HG03108 (cell line): ENCODE results near the gene MORN2.
A peak's percentile ranks its signal among the peaks of the same experiment; 100 is the strongest.

Source experiments
- ATAC-seq: cut with Tn5 transposase; IDR thresholded peaks from one replicate; pipeline ENCODE4 v1.9.1; 2021; ENCODE audit warnings: moderate library complexity; ENCODE audit not compliant: unreplicated experiment

MORN2 gene

DNA sequence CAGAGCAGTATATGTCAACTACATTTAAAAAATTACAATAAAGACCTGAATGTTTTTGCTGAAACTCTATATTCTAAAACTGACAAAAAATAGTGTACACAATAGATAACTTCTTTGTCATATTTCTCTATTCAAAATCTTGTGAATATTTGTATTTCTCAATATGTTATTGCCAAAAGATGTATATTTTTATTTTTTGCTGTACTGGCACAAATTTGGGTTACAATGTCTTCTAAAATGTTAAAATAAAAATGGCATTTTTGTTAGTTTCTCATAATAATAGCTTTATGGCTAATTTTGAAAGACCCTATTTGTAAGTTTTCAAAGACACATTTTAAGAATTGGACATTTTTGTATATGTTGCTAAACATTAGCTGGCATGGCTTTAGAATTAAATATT lies 13.3 kb downstream of the MORN2 start:
- no peak for ATAC-seq

DNA sequence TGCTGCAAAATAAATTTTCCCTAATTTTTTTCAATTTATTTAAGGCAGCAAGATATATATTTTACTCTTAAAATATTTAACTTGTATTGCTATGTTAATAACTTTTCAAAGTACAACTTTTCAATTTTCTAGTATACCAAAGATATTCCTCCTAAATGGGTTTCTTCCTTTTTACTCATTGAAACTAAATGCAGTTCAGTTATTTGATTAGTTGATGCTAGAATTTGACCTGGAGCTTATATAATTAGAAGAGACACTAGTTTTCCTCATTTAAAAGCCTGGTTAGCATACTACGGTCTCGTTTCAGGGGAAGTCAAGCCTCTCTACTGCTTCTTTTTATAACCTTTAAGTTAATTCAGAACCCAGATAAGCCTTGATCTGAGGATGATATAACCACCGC lies 13.8 kb downstream of the MORN2 start, which contains the start of gene ARHGEF33:
Gene ARHGEF33 (plus strand): TSS at position 301 of the 400 bp plus-strand sequence. CDS start 29,573 bp downstream, outside the sequence.
- no peak for ATAC-seq

DNA sequence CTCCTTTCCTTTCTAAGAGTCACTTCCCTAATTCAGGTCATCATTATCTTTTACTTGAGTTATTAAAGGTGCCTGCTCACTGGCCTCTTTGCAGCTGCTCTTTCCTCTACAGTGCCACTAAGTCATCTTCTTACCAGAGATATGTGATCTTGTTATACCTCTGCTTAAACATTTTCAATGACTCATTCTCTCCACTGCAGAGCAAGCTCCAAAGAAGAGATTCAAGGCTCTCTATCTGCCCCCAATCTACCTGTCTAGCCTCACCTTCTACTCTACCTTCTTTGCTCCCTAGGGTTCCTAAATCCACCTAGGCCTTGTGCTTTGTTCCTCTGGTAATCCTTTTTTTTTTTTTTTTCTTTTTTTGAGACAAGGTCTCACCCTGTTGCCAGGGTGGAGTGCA lies 17.0 kb downstream of the MORN2 start:
- no peak for ATAC-seq

DNA sequence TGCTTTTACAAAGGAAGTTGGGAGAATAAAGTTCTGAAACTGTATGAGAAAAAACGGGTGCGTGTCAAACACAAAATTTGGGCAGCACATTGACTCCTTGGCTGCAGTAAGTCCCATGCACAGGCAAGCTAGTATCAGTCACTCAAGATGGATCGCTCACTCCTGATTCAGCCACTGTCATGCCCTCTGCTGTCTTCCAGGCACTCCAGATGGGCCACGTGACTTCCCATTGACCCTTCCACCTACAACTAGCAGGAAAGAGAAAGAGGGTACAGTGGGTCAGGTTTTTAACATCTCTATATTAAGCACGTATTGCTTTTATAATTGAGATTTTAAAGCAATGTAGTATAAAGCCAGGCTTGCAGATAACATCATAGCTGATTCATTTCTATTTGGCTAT lies 22.5 kb downstream of the MORN2 start:
- no peak for ATAC-seq

DNA sequence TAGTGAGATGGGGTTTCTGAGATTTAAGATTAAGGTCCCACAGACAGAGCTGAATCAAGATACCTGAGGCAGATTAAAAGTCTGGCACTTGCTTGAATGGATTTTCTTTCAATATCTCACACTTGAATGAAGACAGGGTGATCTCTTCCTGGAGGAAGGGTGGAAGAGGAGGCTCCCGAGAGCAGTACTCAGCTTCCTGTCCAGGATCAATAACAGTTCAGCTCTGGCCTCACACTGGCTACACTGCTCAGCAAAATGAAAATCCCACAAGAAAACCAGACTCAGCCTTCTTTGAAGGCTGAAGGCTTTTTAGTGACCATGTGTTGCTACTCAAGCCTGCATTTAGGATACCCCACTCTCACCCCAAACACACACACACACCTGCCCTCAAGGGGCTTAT lies 24.9 kb downstream of the MORN2 start:
- no peak for ATAC-seq

DNA sequence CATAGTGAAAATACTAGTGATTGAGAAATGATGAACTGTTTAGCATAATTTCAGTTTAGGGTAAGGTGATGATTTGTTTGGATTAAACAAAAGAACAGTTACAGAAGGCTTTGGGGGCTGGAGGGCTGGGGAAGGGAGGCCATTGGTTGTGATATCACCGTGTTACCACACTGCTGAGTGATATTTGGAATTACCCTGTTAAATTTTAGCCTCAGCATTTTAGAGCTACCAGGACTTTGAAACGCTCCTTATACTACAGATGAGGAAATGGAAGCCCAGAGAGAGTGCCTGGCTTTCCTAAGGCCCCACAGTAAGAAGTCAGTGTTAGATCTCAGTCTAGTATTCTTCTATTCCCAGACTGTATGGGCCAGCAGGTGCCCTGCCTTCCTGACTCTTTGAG lies 29.5 kb downstream of the MORN2 start:
- ATAC-seq = no peak

DNA sequence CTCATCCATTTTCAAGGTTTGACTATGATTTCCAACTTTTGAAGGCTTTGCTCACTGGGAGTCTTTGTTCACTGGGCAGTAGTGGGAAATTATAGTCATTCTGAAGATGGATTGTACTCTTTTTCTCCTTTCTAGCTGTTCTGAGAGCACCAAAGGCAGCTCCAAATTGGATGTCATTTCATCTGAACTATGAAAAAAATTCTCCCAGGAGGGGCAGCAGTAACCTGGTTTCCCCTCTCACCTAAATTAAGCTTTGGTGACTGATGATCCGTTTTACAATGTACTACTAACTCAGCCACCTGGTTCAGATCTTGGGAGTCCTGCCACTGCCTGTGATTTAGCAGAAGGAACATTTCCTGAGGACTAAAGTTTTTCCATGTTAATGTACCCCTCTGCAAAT lies 31.5 kb downstream of the MORN2 start:
- ATAC-seq = no peak

DNA sequence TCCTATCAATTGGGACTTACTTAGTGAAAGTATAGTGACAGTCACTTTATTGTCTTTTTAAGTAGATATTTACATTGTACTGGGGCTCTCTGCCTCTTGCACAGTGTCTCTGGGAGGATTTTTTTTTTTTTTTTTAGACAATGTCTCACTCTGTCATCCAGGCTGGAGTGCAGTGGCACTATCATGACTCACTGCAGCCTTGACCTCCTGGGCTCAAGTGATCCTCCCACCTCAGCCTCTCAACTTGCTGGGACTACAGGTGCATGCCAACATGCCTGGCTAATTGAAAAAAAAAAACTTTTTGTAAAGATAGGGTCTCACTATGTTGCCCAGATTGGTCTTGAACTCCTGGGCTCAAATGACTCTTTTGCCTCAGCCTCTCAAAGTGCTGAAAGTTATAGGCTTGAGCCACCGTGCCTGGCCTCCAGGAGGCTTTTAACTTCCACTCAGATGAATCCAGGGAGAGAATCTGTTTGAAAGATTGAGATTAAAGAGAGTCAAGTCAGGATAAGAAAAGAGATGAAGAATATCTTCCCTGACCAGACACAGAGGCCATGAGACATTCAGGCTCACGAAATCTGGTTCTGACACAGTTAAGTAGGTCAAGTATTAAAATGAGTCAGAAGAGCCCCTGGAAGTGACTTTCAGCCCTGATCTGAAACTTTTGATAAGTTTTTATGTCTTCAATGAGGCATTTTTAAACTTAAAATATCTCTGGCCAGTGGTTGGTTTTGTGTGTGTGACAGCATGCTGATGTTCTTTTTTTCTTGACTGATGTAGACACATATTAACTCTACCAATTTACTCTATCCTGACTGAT lies 32.2 kb downstream of the MORN2 start:
- ATAC-seq = peak; percentile 85

DNA sequence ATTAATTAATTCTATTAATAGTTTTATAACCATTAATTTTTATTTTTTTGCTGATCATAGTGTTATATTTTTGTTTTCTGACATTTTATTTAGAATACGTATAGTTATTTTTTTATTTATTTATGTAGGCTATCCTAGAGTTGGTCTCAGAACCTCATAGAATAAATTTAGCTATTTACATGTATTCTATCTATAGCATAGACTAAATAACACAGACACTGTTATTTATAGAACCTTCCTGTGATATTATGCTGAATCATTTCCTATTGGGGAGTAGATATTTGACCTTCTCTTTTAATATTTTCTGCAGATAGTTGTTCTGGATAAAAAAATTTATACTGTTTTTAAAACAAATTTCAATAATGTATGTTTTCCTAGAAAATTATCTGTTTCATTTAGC lies 34.1 kb downstream of the MORN2 start:
- ATAC-seq = no peak

DNA sequence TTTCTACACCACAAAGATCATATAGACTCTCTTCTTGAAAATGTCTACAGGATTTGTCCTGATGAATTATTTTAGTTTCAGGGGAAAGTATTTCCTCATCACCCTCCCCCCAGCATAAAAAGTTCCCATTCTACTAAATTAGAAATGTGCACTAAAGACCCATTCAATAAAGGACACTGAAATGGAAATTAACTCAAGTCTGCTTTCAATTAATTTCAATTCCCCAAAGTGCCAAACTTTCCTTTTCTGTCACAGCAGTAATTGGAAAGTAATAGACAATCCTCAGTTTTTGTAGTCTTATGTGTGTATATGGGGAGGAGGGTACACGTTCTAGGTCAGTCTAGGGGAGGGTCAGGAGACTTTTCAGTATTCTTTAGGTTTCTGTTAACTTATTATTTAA lies 35.4 kb downstream of the MORN2 start:
- no peak for ATAC-seq

DNA sequence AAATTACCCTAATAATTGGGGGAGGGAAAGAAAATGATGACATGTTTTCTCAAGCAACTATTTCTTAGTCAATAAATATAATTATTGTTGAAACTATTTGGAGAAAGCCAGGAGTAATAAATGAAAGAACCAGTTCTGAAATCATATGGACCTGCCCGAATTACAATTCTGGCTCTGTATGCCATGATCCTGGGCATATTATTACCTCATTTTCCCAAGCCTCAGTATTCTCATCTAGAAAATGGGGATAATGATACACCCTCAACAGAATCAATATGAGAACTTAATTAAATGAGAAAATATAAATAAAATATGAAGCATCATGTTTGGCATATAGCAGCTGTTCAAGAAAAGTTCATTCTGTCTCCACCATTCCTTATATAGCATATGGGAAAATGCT lies 36.8 kb downstream of the MORN2 start:
- ATAC-seq = no peak

DNA sequence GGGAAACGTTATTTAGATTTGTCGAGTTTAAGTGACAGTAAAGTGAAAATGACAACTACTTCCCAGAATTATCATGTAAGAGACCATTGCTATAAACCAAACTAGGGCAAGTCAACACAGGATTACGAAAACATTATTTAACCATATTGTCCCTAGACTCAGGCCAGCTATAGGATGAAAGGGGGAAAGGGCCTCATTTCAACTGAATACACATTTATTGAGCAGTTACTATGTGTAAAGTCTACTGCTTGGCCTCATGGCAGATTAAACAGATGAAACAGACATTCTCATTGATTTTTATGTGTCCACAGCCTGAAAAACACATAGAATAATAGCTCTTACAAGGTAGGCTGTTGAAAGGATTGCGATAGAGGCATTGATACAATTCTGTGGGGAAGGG lies 46.6 kb downstream of the MORN2 start:
- no peak for ATAC-seq

DNA sequence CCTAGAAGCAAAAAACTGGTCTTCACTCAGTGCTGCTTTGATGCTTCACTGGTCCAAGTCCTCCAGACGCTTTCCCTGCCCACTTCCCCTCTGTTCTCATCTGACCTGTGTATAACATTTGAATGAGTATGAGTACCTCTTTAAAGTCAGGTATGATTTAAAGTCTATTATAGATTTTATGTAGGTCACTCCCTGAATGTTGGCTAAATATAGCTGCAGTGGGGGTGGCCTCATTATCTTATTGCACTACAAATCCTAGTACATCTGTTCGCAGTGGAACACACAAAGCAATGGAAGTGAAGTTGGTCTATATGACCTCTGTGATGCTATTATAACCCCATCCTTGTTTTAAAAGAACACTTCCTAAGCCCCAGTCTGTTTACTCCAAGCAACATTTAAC lies 47.1 kb downstream of the MORN2 start:
- ATAC-seq = no peak

DNA sequence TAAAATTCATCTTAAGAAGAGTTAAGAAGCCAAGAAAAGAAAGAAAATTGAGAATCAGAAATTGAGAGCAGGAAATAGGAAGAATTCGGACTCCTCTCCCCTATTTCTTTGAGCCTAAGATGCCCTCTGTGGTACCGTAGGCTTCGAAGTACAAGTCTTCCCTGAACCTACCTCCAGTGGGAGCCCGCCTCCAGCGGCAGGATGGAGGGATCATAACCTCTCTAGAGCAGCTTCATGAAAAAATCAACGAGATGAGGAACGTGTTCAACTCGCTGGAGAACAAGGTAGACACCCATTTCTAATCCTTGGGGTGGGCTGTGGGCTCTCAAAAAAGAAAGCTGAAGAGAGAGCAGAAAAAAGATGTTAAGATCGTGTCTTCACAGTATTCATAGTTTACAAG lies 50.2 kb downstream of the MORN2 start:
- ATAC-seq = no peak

DNA sequence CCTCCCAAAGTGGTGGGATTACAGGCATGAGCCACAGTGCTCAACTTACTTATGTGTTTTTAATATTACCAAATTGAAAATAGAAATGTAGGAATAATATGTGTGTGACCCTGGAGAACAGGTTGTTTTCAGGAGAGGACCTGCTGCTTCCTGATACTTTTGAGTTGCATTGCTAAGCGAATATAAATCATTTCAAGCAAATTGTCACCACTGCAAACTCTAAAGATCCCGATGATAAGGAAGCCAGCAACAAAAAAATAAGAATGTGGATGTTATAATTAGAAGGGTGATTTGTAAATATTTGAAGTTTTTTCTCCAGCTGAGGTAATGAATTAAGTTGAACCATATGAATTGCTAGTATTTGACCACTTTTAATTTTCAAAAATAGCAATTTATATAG lies 54.8 kb downstream of the MORN2 start:
- ATAC-seq = no peak
